Measurements from ENCODE around the gene HELZ2.

HELZ2 gene

GRCh38 chr20:63546256-63546955, 27.6 kb downstream of the HELZ2 start:
- Mint-ChIP-seq H3K4me3 (no peak overlapping the region), H3K4me1 (ENCODE audit: low read depth) (peaks cover 2% of the 10 kb centered on the region), H3K27me3 (ENCODE audit: low read depth) (peaks cover 25% of the 10 kb centered on the region), H3K9me3 (no peaks in the 10 kb centered on the region), H3K36me3 (ENCODE audit: low read depth) (no peaks in the 10 kb centered on the region), H3K27ac (no peak overlapping the region)

- Mint-ChIP-seq H3K36me3 (ENCODE audit: low read depth) (no peaks in the 10 kb centered on the region), H3K9me3 (no peaks in the 10 kb centered on the region), H3K4me1 (ENCODE audit: low read depth) (no peaks in the 10 kb centered on the region), H3K27ac (no peak overlapping the region), H3K4me3 (no peak overlapping the region), H3K27me3 (ENCODE audit: low read depth) (peaks cover 21% of the 10 kb centered on the region)
Measured at GRCh38 chr20:63545814-63546213, 28.2 kb downstream of the HELZ2 start.

GRCh38 chr20:63544958-63545516, 29.0 kb downstream of the HELZ2 start:
- H3K4me1 Mint-ChIP-seq (ENCODE audit: low read depth): no peaks in the 10 kb centered on the region
- no peaks in the 10 kb centered on the region for H3K36me3 Mint-ChIP-seq (ENCODE audit: low read depth)
- peaks cover 15% of the 10 kb centered on the region for H3K27me3 Mint-ChIP-seq (ENCODE audit: low read depth)
- no peak overlapping the region for H3K4me3 Mint-ChIP-seq
- H3K27ac Mint-ChIP-seq: no peak overlapping the region
- no peaks in the 10 kb centered on the region for H3K9me3 Mint-ChIP-seq

- no peak overlapping the region for H3K27ac Mint-ChIP-seq
- no peaks in the 10 kb centered on the region for H3K9me3 Mint-ChIP-seq
- H3K27me3 Mint-ChIP-seq (ENCODE audit: low read depth): peaks cover 10% of the 10 kb centered on the region
- H3K4me1 Mint-ChIP-seq (ENCODE audit: low read depth): no peaks in the 10 kb centered on the region
- H3K4me3 Mint-ChIP-seq: no peak overlapping the region
- no peaks in the 10 kb centered on the region for H3K36me3 Mint-ChIP-seq (ENCODE audit: low read depth)
Measured at GRCh38 chr20:63544241-63544957, 29.6 kb downstream of the HELZ2 start.

- Mint-ChIP-seq H3K4me1 (ENCODE audit: low read depth) (no peaks in the 10 kb centered on the region), H3K27me3 (ENCODE audit: low read depth) (peaks cover 6% of the 10 kb centered on the region), H3K27ac (peak overlapping the region; percentile 27), H3K36me3 (ENCODE audit: low read depth) (no peaks in the 10 kb centered on the region), H3K9me3 (no peaks in the 10 kb centered on the region), H3K4me3 (no peak overlapping the region)
Measured at GRCh38 chr20:63543733-63544132, 30.3 kb downstream of the HELZ2 start.

- no peaks in the 10 kb centered on the region for H3K36me3 Mint-ChIP-seq (ENCODE audit: low read depth)
- H3K27me3 Mint-ChIP-seq (ENCODE audit: low read depth): peaks cover 3% of the 10 kb centered on the region
- no peaks in the 10 kb centered on the region for H3K9me3 Mint-ChIP-seq
- H3K4me3 Mint-ChIP-seq: no peak overlapping the region
- H3K4me1 Mint-ChIP-seq (ENCODE audit: low read depth): no peaks in the 10 kb centered on the region
- H3K27ac Mint-ChIP-seq: no peak overlapping the region
Measured at GRCh38 chr20:63543131-63543530, 30.9 kb downstream of the HELZ2 start.

- Mint-ChIP-seq H3K4me3 (no peak overlapping the region), H3K9me3 (no peaks in the 10 kb centered on the region), H3K27ac (no peak overlapping the region), H3K4me1 (ENCODE audit: low read depth) (peaks cover under 1% of the 10 kb centered on the region), H3K27me3 (ENCODE audit: low read depth) (peaks cover 3% of the 10 kb centered on the region), H3K36me3 (ENCODE audit: low read depth) (no peaks in the 10 kb centered on the region)
Measured at GRCh38 chr20:63542696-63543095, 31.3 kb downstream of the HELZ2 start.

GRCh38 chr20:63542031-63542559, 31.9 kb downstream of the HELZ2 start:
- Mint-ChIP-seq H3K27ac (no peak overlapping the region), H3K4me1 (ENCODE audit: low read depth) (peaks cover 2% of the 10 kb centered on the region), H3K4me3 (no peak overlapping the region), H3K9me3 (no peaks in the 10 kb centered on the region), H3K36me3 (ENCODE audit: low read depth) (no peaks in the 10 kb centered on the region), H3K27me3 (ENCODE audit: low read depth) (peaks cover 3% of the 10 kb centered on the region)

- Mint-ChIP-seq H3K27me3 (ENCODE audit: low read depth) (peaks cover 3% of the 10 kb centered on the region), H3K4me3 (no peak overlapping the region), H3K36me3 (ENCODE audit: low read depth) (no peaks in the 10 kb centered on the region), H3K4me1 (ENCODE audit: low read depth) (peaks cover 4% of the 10 kb centered on the region), H3K9me3 (no peaks in the 10 kb centered on the region), H3K27ac (no peak overlapping the region)
Measured at GRCh38 chr20:63541371-63541770, 32.7 kb downstream of the HELZ2 start.

- H3K4me3 Mint-ChIP-seq: no peak overlapping the region
- peaks cover 4% of the 10 kb centered on the region for H3K4me1 Mint-ChIP-seq (ENCODE audit: low read depth)
- H3K27ac Mint-ChIP-seq: no peak overlapping the region
Measured at GRCh38 chr20:63540417-63541186, 33.4 kb downstream of the HELZ2 start.

GRCh38 chr20:63539441-63540370, 34.3 kb downstream of the HELZ2 start:
- Mint-ChIP-seq H3K4me1 (ENCODE audit: low read depth) (peaks cover 4% of the 10 kb centered on the region), H3K27me3 (ENCODE audit: low read depth) (no peaks in the 10 kb centered on the region), H3K4me3 (peak overlapping the region; percentile 28), H3K36me3 (ENCODE audit: low read depth) (no peaks in the 10 kb centered on the region), H3K27ac (no peak overlapping the region), H3K9me3 (no peaks in the 10 kb centered on the region)

More at GRCh38 chr20:63540417-63541186, 33.4 kb downstream of the HELZ2 start:
- no peaks in the 10 kb centered on the region for H3K36me3 Mint-ChIP-seq (ENCODE audit: low read depth)
- peaks cover 3% of the 10 kb centered on the region for H3K27me3 Mint-ChIP-seq (ENCODE audit: low read depth)
- no peaks in the 10 kb centered on the region for H3K9me3 Mint-ChIP-seq

GRCh38 chr20:63539092-63539430, 35.0 kb downstream of the HELZ2 start:
- peaks cover 4% of the 10 kb centered on the region for H3K4me1 Mint-ChIP-seq (ENCODE audit: low read depth)
- H3K27ac Mint-ChIP-seq: no peak overlapping the region

GRCh38 chr20:63538204-63539091, 35.6 kb downstream of the HELZ2 start:
- no peaks in the 10 kb centered on the region for H3K36me3 Mint-ChIP-seq (ENCODE audit: low read depth)
- H3K4me3 Mint-ChIP-seq: peak overlapping the region; percentile 76
- H3K9me3 Mint-ChIP-seq: no peaks in the 10 kb centered on the region
- H3K4me1 Mint-ChIP-seq (ENCODE audit: low read depth): peaks cover 4% of the 10 kb centered on the region
- no peaks in the 10 kb centered on the region for H3K27me3 Mint-ChIP-seq (ENCODE audit: low read depth)
- H3K27ac Mint-ChIP-seq: peak overlapping the region; percentile 92

More at GRCh38 chr20:63539092-63539430, 35.0 kb downstream of the HELZ2 start:
- no peaks in the 10 kb centered on the region for H3K36me3 Mint-ChIP-seq (ENCODE audit: low read depth)
- H3K27me3 Mint-ChIP-seq (ENCODE audit: low read depth): no peaks in the 10 kb centered on the region
- H3K9me3 Mint-ChIP-seq: no peaks in the 10 kb centered on the region
- H3K4me3 Mint-ChIP-seq: no peak overlapping the region

All from T-helper 1 cell treated with Interleukin-12 subunit alpha and Interleukin-12 subunit beta and Interleukin-4 antibody, amounts not matched to agents 30 μg/mL and 1 μg/mL, for 36 hours (primary cell).